DMS 273 (cell line): Measurements from ENCODE around the gene SOX30.

ENCODE experiments used
- DNase-seq: peaks from one replicate; lab custom pipeline; 2025; ENCODE audit not compliant: unreplicated experiment; lab: John Stamatoyannopoulos, UW

The SOX30 gene

DNA sequence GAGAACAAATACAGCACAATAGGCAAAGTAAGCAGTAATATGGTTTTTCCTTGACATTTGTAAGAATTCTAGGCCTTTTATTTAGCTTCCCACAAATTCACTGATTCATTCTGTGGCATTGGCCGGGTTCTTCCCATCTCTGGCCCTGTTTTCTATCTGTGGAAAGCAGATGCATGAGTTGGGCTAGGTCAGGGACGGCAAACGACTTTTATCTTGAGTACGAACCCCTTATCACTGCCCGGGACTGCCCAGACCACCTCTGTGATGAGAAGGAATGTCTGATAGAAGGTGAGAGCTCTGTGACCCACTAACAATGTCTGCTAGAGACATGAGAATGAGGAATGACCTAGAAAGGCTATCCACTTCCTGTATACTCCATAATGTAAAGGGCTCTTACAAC lies 41.2 kb downstream of the SOX30 start:
- DNase-seq: no peak

DNA sequence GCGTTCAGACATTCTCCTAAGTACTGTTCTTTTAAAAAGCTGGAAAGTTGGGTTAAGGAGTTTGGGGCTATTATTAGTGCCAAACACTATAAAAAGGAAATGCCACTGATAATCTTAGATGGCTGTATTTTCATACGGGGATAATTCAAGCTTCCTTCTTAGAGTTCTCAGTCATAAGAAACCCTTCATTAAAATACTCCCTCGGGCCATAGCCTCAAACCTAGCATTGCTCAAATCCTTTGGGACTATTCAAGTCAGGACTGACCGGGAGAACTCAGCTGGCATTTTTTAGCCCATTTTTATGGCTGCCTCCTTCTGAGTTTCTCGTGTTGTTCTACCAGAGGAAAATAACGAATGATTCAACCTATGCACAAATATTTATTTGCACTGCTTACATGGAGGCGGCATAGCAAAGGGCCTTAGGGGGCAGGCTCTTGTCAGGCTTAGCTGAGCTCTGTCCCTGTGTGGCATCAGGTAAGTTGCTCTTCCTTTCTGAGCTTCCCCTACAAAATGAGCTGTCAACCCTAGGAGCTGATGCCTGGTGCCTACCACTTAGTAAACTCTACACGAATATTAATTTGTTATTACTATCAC lies 43.2 kb downstream of the SOX30 start:
- no peak for DNase-seq

DNA sequence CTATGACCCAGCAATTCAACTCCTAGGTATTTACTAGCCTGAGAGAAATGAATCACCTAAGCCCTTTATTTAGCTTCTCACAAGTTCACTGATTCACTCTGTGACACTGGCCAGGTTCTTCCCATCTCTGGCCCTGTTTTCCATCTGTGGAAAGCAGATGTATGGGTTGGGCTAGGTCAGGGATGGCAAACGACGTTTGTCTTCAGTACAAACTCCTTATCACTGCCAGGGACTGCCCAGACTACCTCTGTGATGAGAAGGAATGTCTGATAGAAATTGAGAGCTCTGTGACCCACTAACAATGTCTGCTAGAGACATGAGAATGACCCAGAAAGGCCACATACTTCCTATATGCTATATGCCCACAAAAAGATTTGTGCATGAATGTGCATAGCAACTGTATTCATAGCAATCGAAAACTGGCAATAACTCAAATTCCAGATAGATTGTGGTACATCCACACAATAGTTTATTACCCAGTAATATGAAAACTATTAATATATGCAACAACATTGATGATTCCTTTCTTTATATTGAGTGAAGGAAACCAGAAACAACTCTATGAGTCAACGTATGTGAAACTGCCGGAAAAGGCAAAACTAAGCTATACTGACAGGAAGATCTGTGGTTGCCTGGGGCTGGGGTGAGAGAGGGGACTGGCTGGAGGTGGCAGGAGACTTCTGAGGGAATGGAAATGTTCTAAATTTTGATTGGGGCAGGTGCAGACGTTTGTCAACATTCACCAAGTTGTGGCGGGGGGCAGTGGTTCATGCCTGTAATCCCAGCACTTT lies 44.7 kb downstream of the SOX30 start:
- no peak for DNase-seq

DNA sequence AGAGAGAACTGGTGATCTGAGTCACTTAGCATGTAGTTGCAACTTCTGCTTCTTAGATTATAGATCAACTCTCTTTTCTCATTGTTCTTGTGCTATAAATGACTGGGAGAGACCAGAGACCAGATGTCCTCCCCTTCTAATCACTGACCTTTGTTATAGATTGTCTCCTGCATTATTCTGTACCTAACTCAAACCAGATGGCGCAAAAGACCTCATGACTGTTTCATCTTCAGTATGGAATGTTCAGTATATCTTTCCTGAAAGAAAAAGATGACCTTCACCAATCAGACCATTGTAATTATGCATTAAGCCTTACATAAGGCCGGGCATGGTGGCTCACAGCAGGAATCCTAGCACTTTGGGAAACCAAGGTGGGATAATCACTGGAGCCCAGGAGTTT lies 46.2 kb downstream of the SOX30 start:
- no peak for DNase-seq

DNA sequence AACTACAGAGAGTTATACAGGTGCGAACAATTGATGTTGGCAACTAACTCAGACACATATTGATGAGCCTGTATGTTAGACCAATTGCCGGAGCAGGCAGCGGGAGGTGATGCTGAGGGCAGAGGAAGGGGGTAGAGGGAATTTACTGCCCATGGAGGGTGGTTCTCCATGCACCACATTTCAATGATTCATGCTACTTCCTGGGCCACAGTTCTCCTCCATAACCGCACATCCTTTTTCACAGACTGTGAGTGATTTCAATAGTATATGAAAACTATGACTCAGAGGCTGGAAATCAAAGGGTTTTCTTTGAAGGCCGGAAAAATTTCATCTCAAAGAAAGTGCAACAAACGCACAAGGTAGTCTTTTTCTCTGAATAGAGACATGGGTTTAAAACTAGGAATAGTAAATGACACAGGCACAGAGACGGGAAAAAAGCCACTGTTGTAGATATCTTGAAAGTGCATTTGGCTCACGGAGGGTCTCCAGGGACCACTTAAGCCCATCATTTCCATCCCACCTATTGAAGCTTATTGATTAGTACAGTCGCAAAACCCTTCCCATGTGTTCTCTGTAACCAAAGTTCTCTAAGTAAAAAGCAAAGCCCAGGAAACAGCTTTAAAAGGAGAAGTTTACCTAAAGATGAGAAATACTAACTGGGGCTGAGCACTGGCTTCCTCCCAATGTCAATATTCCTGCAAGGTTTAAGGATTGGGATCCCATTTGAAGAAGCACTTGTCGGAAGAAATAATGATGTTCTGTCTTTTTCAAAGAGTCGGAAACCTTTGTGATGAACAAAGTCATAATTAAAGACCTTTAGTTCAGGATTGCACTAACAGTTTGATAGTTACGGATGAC lies 48.7 kb downstream of the SOX30 start:
- no peak for DNase-seq

DNA sequence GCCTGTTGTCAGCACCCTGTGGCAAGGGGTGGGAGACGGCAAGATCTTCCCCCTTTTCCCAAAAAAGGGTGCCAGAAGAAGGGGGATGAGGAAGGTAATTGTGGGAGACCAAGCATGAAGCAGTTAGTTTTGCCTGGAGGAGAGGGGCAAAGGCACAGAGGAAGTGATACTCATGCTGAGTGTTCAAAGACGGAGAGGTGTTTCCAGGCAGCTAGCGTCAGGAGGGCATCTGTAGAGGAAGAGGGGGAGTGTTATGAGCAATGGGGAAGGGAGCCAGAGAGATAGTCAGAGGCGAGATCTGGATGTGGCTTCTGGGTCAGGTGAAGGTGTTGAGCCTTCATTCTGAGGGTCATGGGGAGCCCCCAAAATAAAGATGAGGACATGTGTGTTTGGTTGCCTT lies 49.7 kb downstream of the SOX30 start:
- DNase-seq: no peak

DNA sequence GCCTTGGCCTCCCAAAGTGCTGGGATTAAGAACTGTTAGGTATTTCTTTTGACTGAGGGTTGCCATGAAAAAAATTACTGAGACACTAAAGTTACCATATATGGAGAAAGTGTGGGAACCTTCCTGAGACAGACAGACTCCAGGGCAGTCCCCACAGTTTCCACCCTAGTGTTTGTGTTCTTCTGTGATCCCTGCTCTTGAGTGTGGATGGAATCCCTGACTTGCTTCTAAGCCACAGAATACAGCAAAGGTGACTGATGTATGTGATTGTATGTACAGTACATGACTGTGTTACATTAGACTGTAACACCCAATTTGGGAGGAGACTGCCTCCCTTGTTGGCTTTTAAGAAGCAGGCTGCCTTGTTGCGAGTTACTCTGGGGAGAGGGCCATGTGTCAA lies 52.0 kb downstream of the SOX30 start:
- no peak for DNase-seq

DNA sequence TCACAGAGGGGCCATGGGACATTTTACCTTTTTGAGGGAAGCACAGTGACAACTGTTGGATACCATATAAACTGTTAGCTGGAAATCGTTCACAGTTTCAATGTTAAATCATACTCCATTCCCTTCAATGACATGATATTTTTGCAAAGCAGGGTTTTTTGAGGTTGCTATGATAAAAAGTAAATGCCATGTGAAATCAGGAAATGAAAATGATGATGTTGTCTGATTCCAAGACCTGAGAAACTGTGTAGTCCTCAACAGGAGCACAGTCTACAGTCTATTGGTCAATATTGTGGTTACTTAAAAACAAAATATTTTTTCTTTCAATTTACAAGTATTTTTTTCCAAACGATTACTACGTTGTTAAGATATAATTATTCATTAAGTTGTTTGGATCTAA lies 52.7 kb downstream of the SOX30 start:
- DNase-seq: no peak

DNA sequence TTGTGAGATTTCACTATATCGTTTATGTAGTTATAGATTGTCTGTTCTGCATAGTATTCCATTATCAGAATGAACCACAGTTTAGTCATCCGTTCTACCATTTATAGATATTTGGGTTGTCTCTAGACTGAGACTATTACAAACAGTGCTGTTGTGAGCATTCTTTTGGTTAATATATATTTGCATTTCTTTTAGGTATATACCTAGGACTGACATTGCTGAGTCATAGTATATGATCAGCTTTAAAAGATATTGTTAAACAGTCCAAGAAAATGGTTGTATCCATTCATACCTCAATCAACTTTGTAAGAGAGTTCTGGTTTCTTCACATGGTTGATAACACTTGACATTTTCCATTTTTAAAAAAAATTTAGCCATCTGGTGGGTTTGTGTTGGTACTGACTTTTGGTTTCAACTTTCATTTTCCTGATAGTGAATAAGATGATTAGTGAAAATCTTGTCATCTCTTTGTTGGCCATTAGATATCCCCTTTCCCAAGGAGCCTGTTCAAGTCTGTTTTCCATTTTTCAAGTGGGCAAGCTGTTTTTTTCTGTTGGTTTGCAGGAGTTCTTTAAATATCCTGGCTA lies 53.8 kb downstream of the SOX30 start:
- no peak for DNase-seq

DNA sequence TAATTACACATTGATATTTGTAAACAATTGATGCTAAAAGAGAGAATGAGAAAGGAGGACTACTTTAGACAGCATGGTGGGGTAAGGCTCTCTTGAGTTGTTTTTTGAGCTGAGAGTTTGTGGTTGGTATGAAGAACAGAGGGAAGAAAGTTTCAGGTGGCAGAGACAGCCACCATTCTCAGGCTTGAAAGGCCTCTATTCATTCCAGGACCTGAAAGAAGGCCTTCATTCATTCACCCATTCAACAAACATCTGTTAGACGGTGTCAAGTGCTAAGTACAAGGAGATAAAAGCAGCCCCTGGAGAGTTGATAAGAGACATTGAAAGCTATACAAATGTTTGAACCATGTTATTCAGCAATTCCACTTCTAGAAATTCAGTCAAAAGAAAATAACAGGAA lies 55.0 kb downstream of the SOX30 start:
- DNase-seq: no peak

DNA sequence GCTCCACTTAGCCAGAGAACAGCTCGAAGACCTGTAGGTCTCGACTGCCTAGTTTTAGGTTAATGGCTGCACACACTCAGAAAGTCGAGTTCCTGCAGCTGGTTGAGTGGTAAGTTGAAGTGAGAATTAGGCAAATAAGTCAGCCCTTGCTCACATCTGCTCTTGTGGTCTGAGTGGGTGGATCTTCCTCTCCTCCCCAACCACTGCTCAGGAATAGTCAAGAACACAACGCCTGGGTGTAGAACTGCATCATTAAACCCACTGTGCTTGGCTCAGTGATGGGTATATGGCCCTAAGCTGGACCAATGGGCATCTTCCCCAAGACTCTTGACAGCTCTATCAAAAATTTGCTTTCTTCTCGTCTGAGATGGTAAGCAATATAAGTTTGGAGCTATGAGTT lies 55.8 kb downstream of the SOX30 start:
- DNase-seq: no peak

DNA sequence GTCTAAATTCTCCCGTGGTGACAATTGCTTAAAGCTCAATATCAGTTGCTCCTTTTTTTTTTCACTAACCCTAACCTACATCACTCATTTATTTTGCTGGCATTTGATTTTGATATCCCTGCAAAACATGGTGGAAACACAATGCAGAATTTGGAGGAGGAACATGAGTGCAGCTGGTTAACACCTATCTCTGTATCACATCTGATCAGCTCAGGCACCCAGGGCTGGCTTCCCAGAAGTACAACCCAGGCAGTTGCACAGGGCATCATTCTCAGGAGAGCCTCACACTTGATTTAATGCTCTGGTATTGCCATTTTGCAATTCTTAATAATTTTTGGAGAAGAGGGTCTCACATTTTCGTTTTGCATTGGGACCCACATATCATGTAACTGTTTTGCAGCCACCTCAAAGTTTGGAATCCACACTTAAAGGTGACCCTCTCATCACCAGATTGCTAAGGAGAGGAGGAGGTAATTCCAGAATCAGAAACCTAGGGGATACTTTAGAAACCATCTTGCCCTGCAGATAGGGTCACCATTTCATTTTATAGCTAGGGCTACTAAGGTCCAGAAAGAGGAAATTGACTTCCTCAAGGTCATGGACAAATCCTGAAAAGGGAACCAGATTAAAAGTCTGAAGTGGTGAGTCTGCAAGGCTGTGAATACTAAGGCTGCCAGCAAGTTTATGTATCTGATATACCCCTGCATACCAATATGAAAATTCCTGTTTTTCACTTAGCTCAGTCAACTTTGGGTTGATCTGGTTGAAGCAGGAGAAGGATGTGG lies 57.4 kb downstream of the SOX30 start:
- DNase-seq: no peak

DNA sequence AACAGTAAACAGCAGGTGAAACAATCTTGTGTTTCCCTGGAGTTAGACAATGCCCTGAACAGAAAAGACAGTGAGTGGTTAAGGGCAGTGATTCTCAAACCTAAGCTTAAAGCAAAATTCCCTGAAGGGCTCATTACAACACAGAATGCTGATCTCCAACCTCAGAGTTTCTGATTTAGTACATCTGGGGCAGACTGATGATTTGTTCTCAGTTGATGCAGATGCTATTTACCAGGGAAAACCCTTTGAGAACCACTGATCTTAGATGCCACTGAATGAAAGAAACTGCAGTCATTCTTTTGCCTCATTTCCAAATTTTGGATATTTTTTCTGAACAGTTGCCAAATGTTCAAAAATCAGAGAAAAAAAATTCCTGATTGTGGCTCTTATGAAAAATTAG lies 58.0 kb downstream of the SOX30 start:
- no peak for DNase-seq

DNA sequence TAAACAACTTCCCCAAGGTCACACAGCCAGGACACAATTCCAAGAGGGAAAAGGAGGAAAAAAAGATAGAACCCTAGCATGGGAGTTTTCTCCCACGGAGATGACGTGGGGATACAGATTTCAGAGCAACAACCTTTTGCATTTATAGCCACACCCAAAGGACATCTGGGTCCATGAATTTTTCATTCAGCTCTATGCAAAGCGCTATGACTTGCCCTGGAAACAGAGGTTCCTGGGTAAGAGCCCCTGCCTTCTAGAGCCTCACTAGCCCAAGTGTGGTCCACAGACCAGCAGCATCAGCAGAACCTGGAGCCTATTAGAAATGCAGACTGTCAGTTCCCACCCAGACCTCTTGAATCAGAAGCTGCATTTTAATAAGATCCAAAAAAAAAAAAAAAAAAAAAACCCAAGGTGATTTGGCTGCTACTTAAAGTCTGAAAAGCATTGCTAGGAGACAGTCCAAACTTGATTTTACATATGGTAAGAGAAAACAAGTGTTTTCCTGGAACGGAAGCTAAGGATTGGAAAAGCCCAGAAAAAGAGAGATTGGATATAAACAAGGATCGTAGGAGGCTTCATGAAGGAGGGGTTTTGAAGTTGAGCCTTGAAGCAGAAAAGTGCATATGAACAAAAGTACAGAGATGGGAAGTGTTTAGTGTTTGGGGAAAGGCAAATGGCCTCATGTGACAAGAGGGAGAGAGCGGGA lies 59.0 kb downstream of the SOX30 start:
- DNase-seq: no peak

DNA sequence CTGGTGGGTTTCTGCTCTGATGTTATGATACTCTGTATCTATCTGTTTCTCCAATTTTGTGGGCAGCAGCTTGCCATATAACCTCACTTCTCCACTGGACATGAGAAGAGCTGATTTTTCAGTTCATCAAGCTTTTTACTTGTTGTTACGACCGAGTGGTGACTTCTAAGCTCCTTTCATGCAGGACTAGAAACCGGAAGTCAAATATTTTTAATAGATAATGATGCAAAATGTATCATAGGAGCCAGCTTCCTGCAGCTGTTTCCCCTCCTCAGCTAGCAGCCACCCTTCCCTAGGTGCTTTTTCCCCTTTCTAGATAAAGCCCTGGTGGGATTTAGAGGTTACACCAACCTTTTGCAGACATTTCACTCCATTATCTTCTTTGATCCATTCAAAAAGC lies 59.6 kb downstream of the SOX30 start:
- no peak for DNase-seq

DNA sequence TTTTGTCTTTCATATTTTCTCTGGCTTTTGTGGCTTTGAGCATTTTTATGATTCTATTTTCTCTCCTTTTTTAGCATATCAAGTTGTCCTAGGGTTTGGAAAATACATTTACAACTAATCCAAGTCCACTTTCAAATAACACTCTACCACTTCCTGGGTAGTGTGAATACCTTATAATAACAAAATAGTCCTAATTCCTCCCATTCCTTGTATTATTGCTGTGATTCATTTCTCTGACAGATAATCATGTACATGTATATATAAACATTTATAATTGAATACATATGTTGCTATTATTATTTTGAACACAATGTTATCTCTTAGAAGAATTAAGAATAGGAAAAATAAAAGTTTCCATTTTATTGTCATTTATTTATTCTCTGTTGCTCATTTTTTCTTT lies 61.8 kb downstream of the SOX30 start:
- no peak for DNase-seq

DNA sequence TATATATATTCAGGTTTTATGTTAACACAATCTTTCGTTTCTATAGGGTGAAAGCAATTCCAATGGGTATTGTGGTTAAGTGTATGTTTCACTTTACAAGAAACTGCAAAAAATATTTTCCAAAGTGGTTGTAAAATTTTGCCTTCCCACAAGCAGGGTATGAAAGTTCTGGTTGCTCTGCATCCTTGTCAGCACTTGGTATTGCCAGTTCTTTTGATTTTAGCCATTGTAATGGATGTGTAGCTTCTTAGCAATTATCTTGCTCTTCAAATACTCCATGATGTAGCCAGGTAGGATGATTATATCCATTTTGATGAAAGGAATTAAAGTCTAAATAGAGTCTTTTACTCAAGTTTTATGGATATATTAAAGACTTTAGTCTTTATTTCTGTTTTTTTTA lies 67.6 kb downstream of the SOX30 start:
- no peak for DNase-seq

DNA sequence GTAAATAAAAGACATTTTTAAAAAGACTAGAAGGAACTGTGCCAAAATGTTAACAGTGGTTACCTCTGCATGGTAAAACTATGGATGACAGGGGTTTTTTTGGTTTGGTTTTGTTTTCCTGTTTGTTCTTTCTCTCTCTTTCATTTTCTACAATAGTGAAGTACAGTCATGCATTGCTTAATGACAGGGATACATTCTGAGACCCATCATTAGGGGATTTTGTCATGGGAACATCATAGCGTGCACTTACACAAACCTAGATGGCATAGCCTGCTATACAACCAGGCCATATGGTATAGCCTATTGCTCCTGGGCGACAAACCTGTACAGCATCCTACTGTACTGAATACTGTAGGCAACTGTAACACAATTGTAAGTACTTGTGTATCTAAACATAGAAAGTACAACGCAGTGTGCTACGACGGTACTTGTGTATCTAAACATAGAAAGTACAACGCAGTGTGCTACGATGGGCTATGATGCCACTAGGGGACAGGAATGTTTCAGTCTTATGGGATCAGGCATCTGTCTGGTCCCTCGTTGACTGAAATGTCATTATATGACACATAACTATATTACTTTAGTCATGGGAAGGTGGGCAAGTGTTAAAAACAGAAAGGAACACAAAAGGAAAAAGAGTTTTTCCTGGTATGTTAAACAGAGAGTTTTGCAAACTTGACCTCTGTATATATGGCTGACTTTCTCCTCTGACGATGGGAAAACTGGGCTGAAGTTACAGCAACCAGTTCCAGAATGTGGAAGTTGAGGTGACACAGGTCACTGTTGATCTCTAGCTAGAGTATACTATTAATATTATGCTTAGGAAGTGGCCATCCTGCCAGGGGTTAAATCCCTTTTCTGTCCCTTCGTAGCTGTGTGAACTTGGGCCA lies 69.3 kb downstream of the SOX30 start:
- DNase-seq: no peak

DNA sequence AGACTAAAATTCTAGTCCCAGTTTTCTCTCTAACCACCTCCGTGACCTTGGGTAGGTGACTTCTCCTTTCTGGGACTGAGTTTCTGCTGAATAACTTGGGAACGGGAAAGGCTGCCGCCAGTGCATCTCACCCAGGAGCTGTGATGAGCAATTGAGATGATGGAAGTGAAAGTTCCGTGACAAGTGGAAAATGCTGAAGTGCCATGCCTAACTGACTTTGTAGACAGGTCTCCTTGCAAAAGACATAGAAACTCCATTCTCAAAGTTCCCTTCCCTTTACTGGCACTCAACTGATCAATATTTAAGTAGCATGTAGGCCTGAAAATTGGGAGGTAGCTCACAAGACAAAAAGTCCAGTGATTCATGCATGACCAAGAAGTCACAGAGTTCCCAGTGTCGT lies 70.3 kb downstream of the SOX30 start:
- DNase-seq: no peak
